ENCODE measurements around the gene ATG16L1.

DNA sequence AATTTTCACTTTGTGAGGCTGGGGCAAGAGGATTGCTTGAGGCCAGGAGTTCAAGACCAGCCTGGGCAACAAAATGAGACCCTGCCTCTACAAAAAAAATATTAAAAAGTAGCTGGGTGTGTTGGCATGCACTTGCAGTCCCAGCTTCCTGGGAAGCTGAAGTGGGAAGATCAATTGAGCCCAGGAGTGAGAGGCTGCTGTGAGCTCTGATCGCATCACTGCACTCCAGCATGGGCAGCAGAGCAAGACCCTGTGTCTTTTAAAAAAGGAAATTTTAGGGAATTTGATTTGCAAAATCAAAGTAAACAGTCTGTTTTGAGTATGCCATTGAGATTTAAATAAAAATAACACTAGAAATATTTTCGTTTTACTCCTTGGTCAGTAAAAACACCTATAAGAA lies 27.4 kb downstream of the ATG16L1 start:
- no peak for TF ChIP-seq POLR2A (IDR thresholded peaks at IDR 0.05)
- TF ChIP-seq, protein P1, sequence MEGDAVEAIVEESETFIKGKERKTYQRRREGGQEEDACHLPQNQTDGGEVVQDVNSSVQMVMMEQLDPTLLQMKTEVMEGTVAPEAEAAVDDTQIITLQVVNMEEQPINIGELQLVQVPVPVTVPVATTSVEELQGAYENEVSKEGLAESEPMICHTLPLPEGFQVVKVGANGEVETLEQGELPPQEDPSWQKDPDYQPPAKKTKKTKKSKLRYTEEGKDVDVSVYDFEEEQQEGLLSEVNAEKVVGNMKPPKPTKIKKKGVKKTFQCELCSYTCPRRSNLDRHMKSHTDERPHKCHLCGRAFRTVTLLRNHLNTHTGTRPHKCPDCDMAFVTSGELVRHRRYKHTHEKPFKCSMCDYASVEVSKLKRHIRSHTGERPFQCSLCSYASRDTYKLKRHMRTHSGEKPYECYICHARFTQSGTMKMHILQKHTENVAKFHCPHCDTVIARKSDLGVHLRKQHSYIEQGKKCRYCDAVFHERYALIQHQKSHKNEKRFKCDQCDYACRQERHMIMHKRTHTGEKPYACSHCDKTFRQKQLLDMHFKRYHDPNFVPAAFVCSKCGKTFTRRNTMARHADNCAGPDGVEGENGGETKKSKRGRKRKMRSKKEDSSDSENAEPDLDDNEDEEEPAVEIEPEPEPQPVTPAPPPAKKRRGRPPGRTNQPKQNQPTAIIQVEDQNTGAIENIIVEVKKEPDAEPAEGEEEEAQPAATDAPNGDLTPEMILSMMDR (IDR thresholded peaks at IDR 0.05): no peak

All from heart left ventricle (tissue), 13 donors.